CD4-positive, alpha-beta T cell (primary cell): ENCODE data around the gene DCAF6. TPM values are rescaled to one million over a fixed set of nuclear protein-coding genes. Genes with fewer than 3 reads are reported as not detected.

ENCODE experiments used
- ATAC-seq: fragments of 200-7000 bp; cut with Tn5 transposase; one replicate; pipeline ENCODE4 v1.10.0; 2022; ENCODE audit warnings: mild to moderate bottlenecking; ENCODE audit not compliant: poor library complexity
- CTCF ChIA-PET: fragments of 350-600 bp; sonication (Branson Sonifier 250); formaldehyde crosslinking; loops from one replicate; lab custom pipeline; 2021; ENCODE audit warnings: antibody characterized with exemption, inconsistent platforms; lab: Charles Lee
- POLR2A ChIA-PET: fragments of 350-600 bp; sonication (Branson Sonifier 250); formaldehyde crosslinking; loops from one replicate; lab custom pipeline; 2021; ENCODE audit warnings: antibody characterized with exemption, inconsistent platforms; lab: Charles Lee
- DNase-seq, 14 experiments: peaks; one replicate each; pipeline ENCODE4 v3.0.0-alpha.2; 2013 to 2020; ENCODE audit warnings: mixed read lengths in 2 of 14
- H3K27ac ChIP-seq, 2 donors: one replicate each; pipeline versions ENCODE4 v1.5.1 to v1.7.0; 2013; ENCODE audit warnings: low read length in 2 of 2, low read depth in 1 of 2, mild to moderate bottlenecking in 1 of 2
- H3K27me3 ChIP-seq, 2 experiments: 1 replicate in 1 of 2; 2 replicates in 1 of 2; pipeline versions ENCODE4 v1.6.1 to v1.7.0; 2013; ENCODE audit warnings: low read length in 2 of 2, control low read depth in 1 of 2, mild to moderate bottlenecking in 1 of 2, moderate library complexity in 1 of 2; ENCODE audit not compliant: insufficient read depth in 2 of 2, control insufficient read depth in 1 of 2
- H3K36me3 ChIP-seq: one replicate; pipeline ENCODE4 v1.6.1; 2013; ENCODE audit warnings: low read length, control low read depth; ENCODE audit not compliant: insufficient read depth
- H3K4me1 ChIP-seq: one replicate; pipeline ENCODE4 v1.6.1; 2013; ENCODE audit warnings: low read length, control low read depth; ENCODE audit not compliant: insufficient read depth
- H3K4me3 ChIP-seq: one replicate; pipeline ENCODE4 v1.5.1; 2013; ENCODE audit warnings: mild to moderate bottlenecking, low read length, moderate library complexity
- H3K9me3 ChIP-seq, 2 experiments: 1 replicate in 1 of 2; 2 replicates in 1 of 2; pipeline versions ENCODE4 v1.6.1 to v1.7.0; 2013; ENCODE audit warnings: low read length in 2 of 2, mild to moderate bottlenecking in 2 of 2, control low read depth in 1 of 2, moderate library complexity in 1 of 2; ENCODE audit not compliant: control insufficient read depth in 1 of 2, insufficient read depth in 1 of 2
- H3K27ac Mint-ChIP-seq: one replicate; pipeline ENCODE4 v1.8.0; 2020; ENCODE audit warnings: mixed read lengths
- H3K27me3 Mint-ChIP-seq: one replicate; pipeline ENCODE4 v1.8.0; 2021; ENCODE audit warnings: mixed read lengths
- H3K36me3 Mint-ChIP-seq: one replicate; pipeline ENCODE4 v1.8.0; 2021; ENCODE audit warnings: low read depth, mixed read lengths
- H3K4me1 Mint-ChIP-seq: one replicate; pipeline ENCODE4 v1.8.0; 2021; ENCODE audit warnings: low read depth, mixed read lengths
- H3K4me3 Mint-ChIP-seq: one replicate; pipeline ENCODE4 v1.8.0; 2020; ENCODE audit warnings: mild to moderate bottlenecking, mixed read lengths
- H3K9me3 Mint-ChIP-seq: one replicate; pipeline ENCODE4 v1.8.0; 2020; ENCODE audit warnings: mixed read lengths
- CTCF ChIP-seq: fragments of 200-600 bp; IDR thresholded peaks from one replicate; pipeline ENCODE4 v1.8.0; 2022; ENCODE audit warnings: antibody characterized with exemption, mild to moderate bottlenecking
- intact Hi-C, 2 experiments: fragments of 100-400 bp; cut with DNase I in 1 of 2; cut with micrococcal nuclease in 1 of 2; formaldehyde crosslinking; loops; one replicate each; pipeline versions ENCODE4 v1.15.1 to v1.9.0; 2023 to 2025; cut with DNase I, micrococcal nuclease
- total RNA-seq, 174 experiments: library from RNA in 2 of 174; stranded (reverse) in 2 of 174; gene quantifications; one replicate each; pipeline ENCODE4 v1.2.3 and lab custom pipeline; 2021 to 2026

Gene DCAF6
- total RNA-seq, 2 experiments from 2014 or later, result 13.3 to 13.6 TPM

- POLR2A ChIA-PET, result no interaction called here
- CTCF ChIA-PET, result no interaction called here
- intact Hi-C loops, result no loop called here
These were observed 30.8 kb upstream of the DCAF6 start for GRCh38 chr1:167905671-167906070.

GRCh38 chr1:167909691-167910180 is 26.7 kb upstream of the DCAF6 start:
- TF ChIP-seq CTCF, result no peak
- CTCF ChIA-PET, result interaction anchor here (1.4 kb wide), 1 partner anchor 11 kb away, joined by 3 read pairs; no protein-coding TSS in a partner anchor

More at GRCh38 chr1:167905671-167906070, 30.8 kb upstream of the DCAF6 start:
- Mint-ChIP-seq H3K27ac (no peak overlapping the region), H3K4me1 (no peaks in the 10 kb centered on the region), H3K9me3 (peaks cover 6% of the 10 kb centered on the region), H3K27me3 (peaks cover 12% of the 10 kb centered on the region), H3K4me3 (no peak overlapping the region), H3K36me3 (no peaks in the 10 kb centered on the region)
- H3K4me3 ChIP-seq, result no peak overlapping the region
- ATAC-seq (no peak), DNase-seq (no peak)
- no peak overlapping the region for H3K27ac ChIP-seq
- no peaks in the 10 kb centered on the region for H3K36me3 ChIP-seq
- peaks cover 0 to 14% of the 10 kb centered on the region in 2 experiments for H3K9me3 ChIP-seq
- H3K27me3 ChIP-seq, result no peaks in the 10 kb centered on the region
- no peak for TF ChIP-seq CTCF
- H3K4me1 ChIP-seq, result no peaks in the 10 kb centered on the region

GRCh38 chr1:167910530-167910929 is 26.0 kb upstream of the DCAF6 start:
- ATAC-seq (no peak), DNase-seq (no peak)
- POLR2A ChIA-PET, result interaction anchor here (1.4 kb wide), 1 partner anchor 20 kb away, joined by 5 read pairs; no protein-coding TSS in a partner anchor
- no peaks in the 10 kb centered on the region for H3K4me1 ChIP-seq
- H3K27me3 ChIP-seq, result no peaks in the 10 kb centered on the region
- H3K36me3 Mint-ChIP-seq, result peaks cover 8% of the 10 kb centered on the region
- intact Hi-C loops, result no loop called here
- H3K4me1 Mint-ChIP-seq, result no peaks in the 10 kb centered on the region
- no peak for TF ChIP-seq CTCF
- CTCF ChIA-PET, result interaction anchor here (1.4 kb wide), 1 partner anchor 10 kb away, joined by 3 read pairs; no protein-coding TSS in a partner anchor
- no peaks in the 10 kb centered on the region for H3K36me3 ChIP-seq
- H3K27me3 Mint-ChIP-seq, result peaks cover 8% of the 10 kb centered on the region
- H3K9me3 ChIP-seq, result peaks cover 0 to 14% of the 10 kb centered on the region in 2 experiments
- H3K4me3 ChIP-seq, result no peak overlapping the region
- H3K9me3 Mint-ChIP-seq, result peaks cover 6% of the 10 kb centered on the region
- H3K4me3 Mint-ChIP-seq, result no peak overlapping the region
- no peak overlapping the region for H3K27ac Mint-ChIP-seq
- H3K27ac ChIP-seq, result no peak overlapping the region

More at GRCh38 chr1:167909691-167910180, 26.7 kb upstream of the DCAF6 start:
- Mint-ChIP-seq H3K9me3 (peaks cover 6% of the 10 kb centered on the region), H3K27me3 (peaks cover 12% of the 10 kb centered on the region), H3K4me1 (no peaks in the 10 kb centered on the region), H3K27ac (no peak overlapping the region), H3K4me3 (no peak overlapping the region), H3K36me3 (peaks cover 3% of the 10 kb centered on the region)
- ATAC-seq (no peak), DNase-seq (no peak)
- H3K9me3 ChIP-seq, result peaks cover 0 to 14% of the 10 kb centered on the region in 2 experiments
- no peak overlapping the region for H3K4me3 ChIP-seq
- POLR2A ChIA-PET, result interaction anchor here (1.4 kb wide), 1 partner anchor 20 kb away, joined by 5 read pairs; no protein-coding TSS in a partner anchor
- no peak overlapping the region for H3K27ac ChIP-seq
- intact Hi-C loops, result no loop called here
- no peaks in the 10 kb centered on the region for H3K27me3 ChIP-seq
- no peaks in the 10 kb centered on the region for H3K36me3 ChIP-seq
- no peaks in the 10 kb centered on the region for H3K4me1 ChIP-seq
